ENCODE data around the gene HDAC4. TPM values are rescaled to one million over a fixed set of nuclear protein-coding genes. Genes with fewer than 3 reads are reported as not detected.

HDAC4 gene
- total and polyA plus RNA-seq, 2 experiments from 2014 or later = 8.1 to 41.8 TPM

DNA sequence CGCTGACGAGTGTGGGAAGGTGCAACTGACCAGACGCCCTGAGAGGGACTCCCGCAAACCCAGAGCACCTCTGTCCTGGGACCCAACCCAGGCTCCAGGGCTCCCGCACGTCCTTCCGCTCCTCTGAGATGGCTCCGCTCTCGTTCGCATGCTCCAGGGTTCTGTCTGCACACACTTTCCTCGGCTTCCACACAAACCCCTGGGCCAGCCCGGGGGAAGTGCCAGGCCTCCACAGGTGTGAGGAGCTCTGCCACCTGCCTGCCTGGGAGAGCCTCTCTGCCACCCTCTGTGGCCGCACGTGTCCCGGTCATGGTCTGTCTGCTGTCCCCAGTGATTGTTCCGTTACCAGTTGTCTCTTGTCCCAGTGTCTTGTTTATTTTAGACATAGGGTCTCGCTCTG lies 222.9 kb downstream of the HDAC4 start:
- H3K9me3 Mint-ChIP-seq = peaks cover 44% of the 10 kb centered on the region
- Histone ChIP-seq H3K9me2 (ENCODE audit: insufficient read depth) (no peaks in the 10 kb centered on the region), H3K4me3 (no peak overlapping the region), H3K27ac (ENCODE audit: low read depth) (no peak overlapping the region), H3K36me3 (ENCODE audit: insufficient read depth) (peaks cover 7% of the 10 kb centered on the region), H4K20me1 (replicated peaks; ENCODE audit: insufficient read depth) (no peaks in the 10 kb centered on the region), H3F3A (replicated peaks; ENCODE audit: low read depth) (no peaks in the 10 kb centered on the region), H3K27me3 (ENCODE audit: insufficient read depth) (no peaks in the 10 kb centered on the region), H3K4me1 (ENCODE audit: insufficient read depth) (no peaks in the 10 kb centered on the region), H2AFZ (no peak overlapping the region), H3K4me2 (no peak overlapping the region), H3K79me2 (replicated peaks; ENCODE audit: insufficient read depth) (no peaks in the 10 kb centered on the region)
- peaks cover 14% of the 10 kb centered on the region for H3K27me3 Mint-ChIP-seq (ENCODE audit: insufficient read depth, low read depth, poor library complexity)
- ATAC-seq = no peak
- H3K27ac Mint-ChIP-seq = no peak overlapping the region
- H3K4me3 Mint-ChIP-seq = no peak overlapping the region
- TF ChIP-seq JUNB (IDR thresholded peaks at IDR 0.05; ENCODE audit: unreplicated experiment) (no peak), STAT1 (IDR thresholded peaks at IDR 0.05; ENCODE audit: unreplicated experiment) (no peak), POLR2AphosphoS5 (IDR thresholded peaks at IDR 0.05; ENCODE audit: low read depth) (no peak), NANOG (IDR thresholded peaks at IDR 0.05; ENCODE audit: borderline replicate concordance) (no peak), EZH2phosphoT487 (IDR thresholded peaks at IDR 0.05; ENCODE audit: unreplicated experiment) (no peak), ZNF331 (CRISPR knock-in tag; IDR thresholded peaks at IDR 0.05; ENCODE audit: low read depth) (no peak), CREB1 (CRISPR knock-in tag; IDR thresholded peaks at IDR 0.05; ENCODE audit: low read depth) (no peak), ZNF114 (CRISPR knock-in tag; IDR thresholded peaks at IDR 0.05) (no peak), EZH2 (IDR thresholded peaks at IDR 0.05; ENCODE audit: low read depth, unreplicated experiment) (no peak)
- TF ChIP-seq, protein P1, sequence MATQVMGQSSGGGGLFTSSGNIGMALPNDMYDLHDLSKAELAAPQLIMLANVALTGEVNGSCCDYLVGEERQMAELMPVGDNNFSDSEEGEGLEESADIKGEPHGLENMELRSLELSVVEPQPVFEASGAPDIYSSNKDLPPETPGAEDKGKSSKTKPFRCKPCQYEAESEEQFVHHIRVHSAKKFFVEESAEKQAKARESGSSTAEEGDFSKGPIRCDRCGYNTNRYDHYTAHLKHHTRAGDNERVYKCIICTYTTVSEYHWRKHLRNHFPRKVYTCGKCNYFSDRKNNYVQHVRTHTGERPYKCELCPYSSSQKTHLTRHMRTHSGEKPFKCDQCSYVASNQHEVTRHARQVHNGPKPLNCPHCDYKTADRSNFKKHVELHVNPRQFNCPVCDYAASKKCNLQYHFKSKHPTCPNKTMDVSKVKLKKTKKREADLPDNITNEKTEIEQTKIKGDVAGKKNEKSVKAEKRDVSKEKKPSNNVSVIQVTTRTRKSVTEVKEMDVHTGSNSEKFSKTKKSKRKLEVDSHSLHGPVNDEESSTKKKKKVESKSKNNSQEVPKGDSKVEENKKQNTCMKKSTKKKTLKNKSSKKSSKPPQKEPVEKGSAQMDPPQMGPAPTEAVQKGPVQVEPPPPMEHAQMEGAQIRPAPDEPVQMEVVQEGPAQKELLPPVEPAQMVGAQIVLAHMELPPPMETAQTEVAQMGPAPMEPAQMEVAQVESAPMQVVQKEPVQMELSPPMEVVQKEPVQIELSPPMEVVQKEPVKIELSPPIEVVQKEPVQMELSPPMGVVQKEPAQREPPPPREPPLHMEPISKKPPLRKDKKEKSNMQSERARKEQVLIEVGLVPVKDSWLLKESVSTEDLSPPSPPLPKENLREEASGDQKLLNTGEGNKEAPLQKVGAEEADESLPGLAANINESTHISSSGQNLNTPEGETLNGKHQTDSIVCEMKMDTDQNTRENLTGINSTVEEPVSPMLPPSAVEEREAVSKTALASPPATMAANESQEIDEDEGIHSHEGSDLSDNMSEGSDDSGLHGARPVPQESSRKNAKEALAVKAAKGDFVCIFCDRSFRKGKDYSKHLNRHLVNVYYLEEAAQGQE (IDR thresholded peaks at IDR 0.05; ENCODE audit: unreplicated experiment) = no peak
- TF ChIP-seq, protein P2, sequence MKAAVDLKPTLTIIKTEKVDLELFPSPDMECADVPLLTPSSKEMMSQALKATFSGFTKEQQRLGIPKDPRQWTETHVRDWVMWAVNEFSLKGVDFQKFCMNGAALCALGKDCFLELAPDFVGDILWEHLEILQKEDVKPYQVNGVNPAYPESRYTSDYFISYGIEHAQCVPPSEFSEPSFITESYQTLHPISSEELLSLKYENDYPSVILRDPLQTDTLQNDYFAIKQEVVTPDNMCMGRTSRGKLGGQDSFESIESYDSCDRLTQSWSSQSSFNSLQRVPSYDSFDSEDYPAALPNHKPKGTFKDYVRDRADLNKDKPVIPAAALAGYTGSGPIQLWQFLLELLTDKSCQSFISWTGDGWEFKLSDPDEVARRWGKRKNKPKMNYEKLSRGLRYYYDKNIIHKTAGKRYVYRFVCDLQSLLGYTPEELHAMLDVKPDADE (IDR thresholded peaks at IDR 0.05) = no peak
- TF ChIP-seq, protein P3, sequence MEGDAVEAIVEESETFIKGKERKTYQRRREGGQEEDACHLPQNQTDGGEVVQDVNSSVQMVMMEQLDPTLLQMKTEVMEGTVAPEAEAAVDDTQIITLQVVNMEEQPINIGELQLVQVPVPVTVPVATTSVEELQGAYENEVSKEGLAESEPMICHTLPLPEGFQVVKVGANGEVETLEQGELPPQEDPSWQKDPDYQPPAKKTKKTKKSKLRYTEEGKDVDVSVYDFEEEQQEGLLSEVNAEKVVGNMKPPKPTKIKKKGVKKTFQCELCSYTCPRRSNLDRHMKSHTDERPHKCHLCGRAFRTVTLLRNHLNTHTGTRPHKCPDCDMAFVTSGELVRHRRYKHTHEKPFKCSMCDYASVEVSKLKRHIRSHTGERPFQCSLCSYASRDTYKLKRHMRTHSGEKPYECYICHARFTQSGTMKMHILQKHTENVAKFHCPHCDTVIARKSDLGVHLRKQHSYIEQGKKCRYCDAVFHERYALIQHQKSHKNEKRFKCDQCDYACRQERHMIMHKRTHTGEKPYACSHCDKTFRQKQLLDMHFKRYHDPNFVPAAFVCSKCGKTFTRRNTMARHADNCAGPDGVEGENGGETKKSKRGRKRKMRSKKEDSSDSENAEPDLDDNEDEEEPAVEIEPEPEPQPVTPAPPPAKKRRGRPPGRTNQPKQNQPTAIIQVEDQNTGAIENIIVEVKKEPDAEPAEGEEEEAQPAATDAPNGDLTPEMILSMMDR (conservative IDR thresholded peaks at IDR 0.05; ENCODE audit: low read depth in 2 of 2) = no peak
- TF ChIP-seq, protein P4, sequence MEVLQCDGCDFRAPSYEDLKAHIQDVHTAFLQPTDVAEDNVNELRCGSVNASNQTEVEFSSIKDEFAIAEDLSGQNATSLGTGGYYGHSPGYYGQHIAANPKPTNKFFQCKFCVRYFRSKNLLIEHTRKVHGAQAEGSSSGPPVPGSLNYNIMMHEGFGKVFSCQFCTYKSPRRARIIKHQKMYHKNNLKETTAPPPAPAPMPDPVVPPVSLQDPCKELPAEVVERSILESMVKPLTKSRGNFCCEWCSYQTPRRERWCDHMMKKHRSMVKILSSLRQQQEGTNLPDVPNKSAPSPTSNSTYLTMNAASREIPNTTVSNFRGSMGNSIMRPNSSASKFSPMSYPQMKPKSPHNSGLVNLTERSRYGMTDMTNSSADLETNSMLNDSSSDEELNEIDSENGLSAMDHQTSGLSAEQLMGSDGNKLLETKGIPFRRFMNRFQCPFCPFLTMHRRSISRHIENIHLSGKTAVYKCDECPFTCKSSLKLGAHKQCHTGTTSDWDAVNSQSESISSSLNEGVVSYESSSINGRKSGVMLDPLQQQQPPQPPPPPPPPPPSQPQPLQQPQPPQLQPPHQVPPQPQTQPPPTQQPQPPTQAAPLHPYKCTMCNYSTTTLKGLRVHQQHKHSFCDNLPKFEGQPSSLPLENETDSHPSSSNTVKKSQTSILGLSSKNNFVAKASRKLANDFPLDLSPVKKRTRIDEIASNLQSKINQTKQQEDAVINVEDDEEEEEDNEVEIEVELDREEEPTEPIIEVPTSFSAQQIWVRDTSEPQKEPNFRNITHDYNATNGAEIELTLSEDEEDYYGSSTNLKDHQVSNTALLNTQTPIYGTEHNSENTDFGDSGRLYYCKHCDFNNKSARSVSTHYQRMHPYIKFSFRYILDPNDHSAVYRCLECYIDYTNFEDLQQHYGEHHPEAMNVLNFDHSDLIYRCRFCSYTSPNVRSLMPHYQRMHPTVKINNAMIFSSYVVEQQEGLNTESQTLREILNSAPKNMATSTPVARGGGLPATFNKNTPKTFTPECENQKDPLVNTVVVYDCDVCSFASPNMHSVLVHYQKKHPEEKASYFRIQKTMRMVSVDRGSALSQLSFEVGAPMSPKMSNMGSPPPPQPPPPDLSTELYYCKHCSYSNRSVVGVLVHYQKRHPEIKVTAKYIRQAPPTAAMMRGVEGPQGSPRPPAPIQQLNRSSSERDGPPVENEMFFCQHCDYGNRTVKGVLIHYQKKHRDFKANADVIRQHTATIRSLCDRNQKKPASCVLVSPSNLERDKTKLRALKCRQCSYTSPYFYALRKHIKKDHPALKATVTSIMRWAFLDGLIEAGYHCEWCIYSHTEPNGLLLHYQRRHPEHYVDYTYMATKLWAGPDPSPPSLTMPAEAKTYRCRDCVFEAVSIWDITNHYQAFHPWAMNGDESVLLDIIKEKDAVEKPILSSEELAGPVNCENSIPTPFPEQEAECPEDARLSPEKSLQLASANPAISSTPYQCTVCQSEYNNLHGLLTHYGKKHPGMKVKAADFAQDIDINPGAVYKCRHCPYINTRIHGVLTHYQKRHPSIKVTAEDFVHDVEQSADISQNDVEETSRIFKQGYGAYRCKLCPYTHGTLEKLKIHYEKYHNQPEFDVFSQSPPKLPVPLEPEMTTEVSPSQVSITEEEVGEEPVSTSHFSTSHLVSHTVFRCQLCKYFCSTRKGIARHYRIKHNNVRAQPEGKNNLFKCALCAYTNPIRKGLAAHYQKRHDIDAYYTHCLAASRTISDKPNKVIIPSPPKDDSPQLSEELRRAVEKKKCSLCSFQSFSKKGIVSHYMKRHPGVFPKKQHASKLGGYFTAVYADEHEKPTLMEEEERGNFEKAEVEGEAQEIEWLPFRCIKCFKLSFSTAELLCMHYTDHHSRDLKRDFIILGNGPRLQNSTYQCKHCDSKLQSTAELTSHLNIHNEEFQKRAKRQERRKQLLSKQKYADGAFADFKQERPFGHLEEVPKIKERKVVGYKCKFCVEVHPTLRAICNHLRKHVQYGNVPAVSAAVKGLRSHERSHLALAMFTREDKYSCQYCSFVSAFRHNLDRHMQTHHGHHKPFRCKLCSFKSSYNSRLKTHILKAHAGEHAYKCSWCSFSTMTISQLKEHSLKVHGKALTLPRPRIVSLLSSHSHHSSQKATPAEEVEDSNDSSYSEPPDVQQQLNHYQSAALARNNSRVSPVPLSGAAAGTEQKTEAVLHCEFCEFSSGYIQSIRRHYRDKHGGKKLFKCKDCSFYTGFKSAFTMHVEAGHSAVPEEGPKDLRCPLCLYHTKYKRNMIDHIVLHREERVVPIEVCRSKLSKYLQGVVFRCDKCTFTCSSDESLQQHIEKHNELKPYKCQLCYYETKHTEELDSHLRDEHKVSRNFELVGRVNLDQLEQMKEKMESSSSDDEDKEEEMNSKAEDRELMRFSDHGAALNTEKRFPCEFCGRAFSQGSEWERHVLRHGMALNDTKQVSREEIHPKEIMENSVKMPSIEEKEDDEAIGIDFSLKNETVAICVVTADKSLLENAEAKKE (CRISPR knock-in tag; IDR thresholded peaks at IDR 0.05) = no peak
- peaks cover 71% of the 10 kb centered on the region for H3K36me3 Mint-ChIP-seq (ENCODE audit: low read depth)
- H3K4me1 Mint-ChIP-seq = peaks cover 8% of the 10 kb centered on the region
- DNase-seq (ENCODE audit: low spot score) = no peak

Data from GM23338 (cell line).